GM15510 (cell line): Measurements from ENCODE around the gene ABCD3.

ENCODE experiments used
- POLR2A ChIP-seq: IDR thresholded peaks from 3 replicates; pipeline ENCODE4 v1.6.1; 2011; ENCODE audit warnings: borderline replicate concordance; ENCODE audit not compliant: insufficient read length; ENCODE audit errors: extremely low read depth

ABCD3 gene

DNA sequence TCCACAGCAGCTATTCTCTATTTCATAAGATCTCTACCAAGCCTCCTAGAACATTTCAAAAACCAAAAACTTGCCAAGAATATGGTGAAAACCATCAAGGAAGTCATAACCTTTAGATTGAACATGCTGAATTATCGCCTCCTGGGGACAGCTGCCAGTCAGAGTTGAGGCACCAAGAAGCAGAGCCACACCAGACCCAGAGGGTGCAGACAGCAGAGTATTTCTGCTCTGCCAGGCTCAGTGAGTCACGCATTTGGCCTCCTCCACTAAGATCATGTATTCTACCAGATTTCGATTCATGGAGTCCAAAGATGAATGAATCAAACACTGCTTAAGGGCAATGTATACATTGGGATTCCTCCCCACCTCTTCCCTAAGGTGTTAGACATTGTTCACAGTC lies 121.3 kb downstream of the ABCD3 start:
- no peak for TF ChIP-seq POLR2A

DNA sequence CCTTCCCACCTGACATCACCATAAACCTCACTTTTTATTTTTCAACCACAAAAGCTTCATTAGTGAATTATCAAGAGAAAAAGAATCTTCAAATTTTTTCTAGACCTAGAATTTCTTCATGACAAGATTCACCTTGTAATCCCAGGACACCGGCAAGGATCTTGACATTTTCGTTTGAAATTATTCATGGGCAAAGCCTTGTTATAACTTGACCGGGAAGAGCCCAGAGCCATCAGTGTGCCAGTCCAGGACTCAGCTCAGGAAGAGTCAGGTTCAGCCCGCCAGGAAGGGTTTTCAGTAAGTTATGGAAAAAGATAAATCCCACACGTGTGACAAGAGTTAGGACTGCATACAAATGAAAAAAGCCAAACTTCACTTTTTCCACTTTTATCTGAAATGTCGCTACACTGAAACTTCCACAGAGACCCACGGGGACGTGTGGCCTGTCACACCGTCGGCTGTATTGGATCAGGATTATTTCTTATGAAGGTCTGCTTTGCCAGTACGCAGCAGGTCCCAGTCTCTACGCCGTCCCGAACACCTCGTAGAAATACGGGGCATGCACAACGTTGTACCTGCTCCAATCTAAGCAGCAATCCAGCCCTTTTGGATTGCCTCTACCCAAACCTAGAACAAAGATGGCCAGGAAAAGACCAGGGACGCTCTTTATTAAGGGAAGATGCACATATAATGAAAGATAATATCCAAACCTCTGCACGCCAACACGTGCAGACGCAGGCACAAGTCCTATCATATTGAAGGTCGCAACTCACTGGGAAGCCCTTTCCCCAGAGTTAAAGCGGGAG lies 122.5 kb downstream of the ABCD3 start:
- TF ChIP-seq POLR2A: no peak

DNA sequence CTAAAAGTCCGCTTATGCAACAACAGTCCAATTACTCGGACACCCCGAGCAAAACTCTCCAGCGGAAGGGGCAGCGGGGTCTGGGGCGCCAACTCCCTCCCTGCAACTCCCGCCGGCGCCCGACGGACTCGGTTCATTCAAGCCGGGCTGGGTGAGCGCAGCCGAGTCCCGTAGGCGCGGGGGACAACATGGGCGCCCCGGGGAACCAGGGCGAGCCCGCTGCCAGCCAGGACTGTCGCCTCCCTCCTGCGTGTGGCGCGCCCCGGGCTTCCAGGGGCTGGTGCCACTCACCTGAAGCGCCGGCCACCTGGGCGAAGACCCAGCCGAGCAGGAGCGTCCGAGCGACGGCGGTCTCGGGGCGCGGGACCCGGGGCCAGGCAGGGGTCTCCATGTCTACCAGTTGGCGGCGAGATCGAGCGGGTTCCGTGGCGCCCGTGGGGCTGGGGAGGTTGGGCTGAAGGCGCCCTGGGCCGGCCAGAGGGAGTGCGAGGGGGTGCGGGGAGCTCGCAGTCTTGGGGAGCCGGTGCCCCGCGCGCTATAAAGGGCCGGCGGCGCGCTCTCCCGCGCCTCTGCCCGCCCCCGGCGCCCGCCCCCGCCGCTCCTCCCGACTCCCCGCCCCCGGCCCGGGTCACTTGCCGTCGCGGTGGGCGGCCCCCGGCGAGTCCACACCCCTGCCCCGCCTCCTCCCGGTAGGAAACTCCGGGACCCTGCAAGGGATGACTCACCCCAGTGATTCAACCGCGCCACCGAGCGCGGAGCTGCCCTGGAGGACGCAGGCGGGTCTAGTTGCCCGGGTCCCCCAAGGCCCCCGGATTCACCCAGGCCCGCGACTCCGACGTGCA lies 123.3 kb downstream of the ABCD3 start, which contains the start of gene F3:
TSS of gene F3 (minus strand) at position 514 of the 842 bp plus-strand sequence. CDS start at position 391, 123 bp downstream.
- peak; percentile 18 for TF ChIP-seq POLR2A

DNA sequence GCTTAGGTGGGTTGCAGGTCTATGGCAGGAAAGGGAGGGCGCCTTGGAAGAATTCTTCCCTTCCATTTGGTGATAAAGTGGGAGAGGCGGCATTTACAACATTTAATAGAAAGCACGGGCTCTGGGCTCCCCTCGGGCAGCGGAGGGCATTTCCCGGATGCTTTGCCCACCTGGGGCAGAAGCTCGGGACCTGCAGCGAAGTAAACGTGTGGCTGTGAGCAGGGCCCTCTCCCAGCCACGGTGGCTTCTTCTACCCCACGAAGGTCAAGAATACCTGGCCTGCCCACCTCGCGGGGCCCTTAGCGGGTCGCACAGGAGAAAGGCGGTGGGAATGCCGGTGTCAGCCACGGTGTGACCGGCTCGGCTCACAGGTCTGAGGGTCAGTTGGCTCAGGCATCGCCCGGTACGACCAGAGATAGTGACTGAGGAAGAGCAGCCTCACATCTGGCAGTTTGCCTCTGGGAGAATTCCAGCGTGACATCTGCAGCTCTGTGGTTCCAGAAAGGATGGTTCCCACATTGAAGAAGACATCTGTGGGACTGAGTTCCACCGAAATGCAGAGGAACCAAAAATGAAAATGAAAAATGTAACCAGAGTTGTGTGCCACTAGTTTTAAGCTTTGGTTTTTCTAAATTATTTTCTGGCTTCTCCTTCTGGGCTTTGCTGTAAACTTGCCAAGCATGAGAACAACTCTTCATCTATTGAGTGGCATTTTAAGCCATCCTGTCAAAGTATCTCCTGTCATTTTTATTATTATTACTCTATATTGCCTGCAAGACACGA lies 124.1 kb downstream of the ABCD3 start:
- TF ChIP-seq POLR2A: no peak

DNA sequence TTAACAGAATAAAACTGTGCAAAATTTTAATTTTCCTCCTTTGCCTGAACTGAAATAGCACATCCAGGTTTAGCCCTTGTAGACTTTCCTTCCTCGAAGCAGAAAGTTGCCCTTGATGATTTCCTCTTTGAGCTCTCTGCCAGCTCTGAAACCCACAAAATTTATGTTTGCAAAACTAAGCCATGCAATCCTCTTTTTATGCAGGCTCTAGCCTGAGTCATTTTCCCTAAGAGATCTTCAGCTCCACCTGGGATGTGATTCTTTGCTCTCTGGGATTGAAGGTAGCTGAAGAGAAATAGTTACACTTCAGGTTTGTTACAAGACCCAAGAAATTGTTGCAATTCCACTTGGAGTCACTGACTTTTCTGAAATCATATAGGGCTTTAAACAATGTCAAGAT lies 124.8 kb downstream of the ABCD3 start:
- TF ChIP-seq POLR2A: no peak

DNA sequence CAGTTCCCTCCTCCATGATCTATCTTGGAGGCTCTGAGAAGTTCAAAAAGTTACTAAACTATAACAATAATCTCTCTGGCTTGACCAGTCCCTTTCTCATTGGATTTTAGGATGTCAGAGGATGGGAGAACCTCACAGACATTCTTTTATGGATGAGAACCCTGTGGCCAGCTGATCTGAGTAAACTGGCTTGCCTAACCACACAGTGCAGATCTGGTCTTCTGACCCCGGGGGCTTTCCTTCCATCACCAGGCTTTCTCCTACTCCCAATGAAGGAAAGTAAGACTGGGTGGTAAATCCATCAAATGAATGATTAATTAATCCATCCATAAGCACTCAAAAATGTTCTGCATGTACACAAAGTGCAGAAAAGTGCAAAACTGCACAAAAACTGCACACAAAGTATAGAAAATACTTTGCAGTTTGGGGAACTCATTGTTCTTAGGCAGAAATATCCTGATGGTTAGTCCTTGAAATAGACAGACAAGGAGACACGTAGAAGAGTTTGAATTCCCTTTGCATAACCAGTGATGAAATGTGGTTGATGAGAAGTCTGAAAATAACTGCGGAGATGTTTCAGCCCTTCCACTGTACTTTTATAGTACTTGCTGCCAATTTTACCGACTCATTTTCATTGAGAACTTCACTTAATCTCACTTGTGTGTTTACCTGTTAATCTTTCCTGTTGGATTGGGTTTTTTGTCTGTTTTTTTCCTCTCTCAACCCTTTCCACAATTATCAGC lies 125.9 kb downstream of the ABCD3 start:
- TF ChIP-seq POLR2A: no peak

DNA sequence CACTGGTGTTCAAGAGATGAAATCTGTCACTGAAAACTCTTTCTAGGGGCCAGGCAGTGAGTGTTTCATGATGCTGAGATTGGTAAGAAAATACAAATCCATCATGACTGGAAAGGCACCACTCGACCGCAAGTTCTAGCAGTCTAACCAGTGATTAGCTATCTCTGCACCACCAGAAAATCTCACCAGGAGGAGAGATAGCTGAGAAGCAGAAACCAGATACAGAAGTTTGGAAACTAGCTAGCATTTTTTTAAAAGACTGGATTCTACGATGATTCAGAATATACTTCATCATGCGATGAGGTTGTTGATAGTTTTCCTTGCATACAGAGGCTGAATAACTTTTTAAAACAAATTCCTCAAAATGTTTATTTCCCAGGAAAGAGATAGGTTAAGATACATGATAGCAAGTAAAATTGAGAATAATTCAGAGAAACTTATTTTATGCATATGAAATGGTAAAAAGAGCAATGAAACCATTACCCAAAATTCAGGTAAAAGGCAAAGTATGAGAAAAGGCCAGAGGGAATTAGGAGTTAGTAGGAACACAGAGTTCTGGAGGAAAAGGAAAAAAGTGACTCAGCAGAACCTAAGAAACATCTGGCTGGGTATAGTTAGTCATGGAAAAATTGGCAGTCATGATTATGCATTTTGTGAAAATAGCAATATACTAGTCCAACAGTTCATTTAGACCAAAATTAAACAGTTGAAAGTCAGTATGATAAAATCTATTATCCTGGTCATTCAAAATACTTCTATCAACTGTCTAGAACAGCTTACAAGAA lies 126.7 kb downstream of the ABCD3 start:
- TF ChIP-seq POLR2A: no peak

DNA sequence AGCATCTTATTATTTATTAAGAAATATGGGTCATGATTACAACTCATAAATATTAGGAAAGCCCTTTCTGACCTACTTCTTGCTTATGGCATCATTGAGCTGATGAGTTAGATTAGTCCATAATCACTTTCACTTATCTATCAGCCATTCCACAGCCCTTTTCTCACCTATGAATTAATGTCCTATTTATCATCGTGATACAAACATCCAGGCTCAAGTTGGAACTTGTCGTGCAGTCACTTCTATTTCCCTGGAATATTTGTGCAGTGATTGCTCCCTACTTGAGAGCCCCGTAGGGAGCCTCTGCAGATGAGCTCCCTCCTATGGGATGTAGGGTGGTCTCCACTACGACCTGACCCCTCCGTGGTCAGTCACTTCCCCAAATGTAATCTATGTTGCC lies 131.5 kb downstream of the ABCD3 start:
- TF ChIP-seq POLR2A: no peak

DNA sequence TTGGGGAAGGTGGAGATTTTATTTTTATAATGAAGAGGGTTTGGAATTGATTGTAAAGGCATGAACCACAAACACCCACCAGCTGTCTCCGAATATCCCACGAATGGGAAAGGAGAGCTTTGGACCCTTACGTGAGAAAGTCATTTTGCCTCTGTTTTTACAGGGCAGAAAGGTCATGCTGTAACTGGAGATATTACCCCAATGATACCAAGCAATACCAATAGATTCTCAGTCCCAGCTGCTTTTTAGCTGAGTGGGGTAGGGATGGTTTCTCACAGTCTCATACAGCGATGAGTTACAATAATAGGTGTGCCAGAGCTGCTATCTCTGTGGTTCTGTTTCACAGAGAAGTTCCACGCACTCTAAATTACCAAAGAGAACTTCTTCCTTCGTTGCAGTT lies 132.2 kb downstream of the ABCD3 start:
- no peak for TF ChIP-seq POLR2A

DNA sequence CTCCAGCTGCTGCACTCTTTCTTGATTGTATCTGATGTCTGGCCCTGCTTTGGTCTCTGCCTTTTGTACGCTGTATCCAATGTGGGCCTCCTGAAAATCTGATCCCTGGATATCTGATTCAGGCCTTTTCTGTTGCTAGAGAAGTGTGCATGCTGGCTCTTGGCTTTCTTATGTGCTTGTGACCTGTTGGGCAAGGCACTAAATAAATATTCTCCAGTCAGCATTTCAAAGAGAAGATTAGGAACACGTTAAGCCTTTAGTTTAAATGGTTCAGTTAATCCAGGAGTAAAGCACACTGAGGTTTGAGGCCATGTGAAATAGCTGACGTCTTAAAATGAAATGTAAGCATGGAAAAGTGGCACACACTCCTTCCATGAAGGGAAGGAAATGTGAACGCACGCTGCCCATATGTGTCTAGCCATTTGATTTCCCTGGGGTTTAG lies 132.6 kb downstream of the ABCD3 start:
- no peak for TF ChIP-seq POLR2A

DNA sequence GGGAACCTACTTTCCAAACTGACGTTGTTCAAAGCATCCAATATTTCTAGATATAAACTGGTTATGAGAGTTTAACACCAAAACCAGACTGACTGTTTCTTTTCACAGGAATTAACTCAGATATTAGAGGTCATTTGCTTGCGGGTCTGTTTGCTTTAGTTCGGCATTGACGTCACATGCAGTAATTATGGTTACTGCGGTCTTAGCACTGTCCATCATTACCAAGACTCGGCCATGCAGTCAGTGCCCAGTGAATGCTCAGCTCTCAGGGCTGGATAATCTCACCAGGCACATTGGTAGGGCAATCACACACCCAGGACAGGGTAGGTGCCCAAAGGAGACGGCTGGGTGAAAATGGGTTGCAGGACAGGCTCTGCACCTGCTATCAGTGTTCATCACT lies 133.3 kb downstream of the ABCD3 start:
- no peak for TF ChIP-seq POLR2A

DNA sequence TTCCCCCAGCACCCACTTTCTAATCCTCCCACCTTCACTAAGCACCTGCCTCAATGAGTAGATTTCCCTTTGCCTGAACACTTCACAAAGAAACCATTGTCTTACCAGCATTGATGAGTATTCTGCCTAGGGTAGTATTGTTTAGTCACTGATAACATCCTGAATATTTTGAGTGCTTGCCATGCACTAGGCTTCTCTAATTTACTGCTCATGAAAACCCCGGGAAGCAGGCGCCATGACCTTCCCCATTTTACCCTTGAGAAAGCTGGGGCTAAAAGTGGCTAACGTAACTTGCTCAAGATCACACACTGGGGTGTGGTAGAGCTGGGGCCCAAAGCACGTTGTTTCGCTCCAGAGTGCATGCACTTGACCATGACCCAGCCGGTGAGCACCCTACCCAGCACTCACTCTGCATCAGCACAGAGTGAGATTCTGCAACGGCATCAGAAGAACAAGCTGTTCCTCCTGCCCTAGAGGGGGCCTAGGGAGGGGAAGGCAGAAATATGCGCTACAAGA lies 133.9 kb downstream of the ABCD3 start:
- no peak for TF ChIP-seq POLR2A

DNA sequence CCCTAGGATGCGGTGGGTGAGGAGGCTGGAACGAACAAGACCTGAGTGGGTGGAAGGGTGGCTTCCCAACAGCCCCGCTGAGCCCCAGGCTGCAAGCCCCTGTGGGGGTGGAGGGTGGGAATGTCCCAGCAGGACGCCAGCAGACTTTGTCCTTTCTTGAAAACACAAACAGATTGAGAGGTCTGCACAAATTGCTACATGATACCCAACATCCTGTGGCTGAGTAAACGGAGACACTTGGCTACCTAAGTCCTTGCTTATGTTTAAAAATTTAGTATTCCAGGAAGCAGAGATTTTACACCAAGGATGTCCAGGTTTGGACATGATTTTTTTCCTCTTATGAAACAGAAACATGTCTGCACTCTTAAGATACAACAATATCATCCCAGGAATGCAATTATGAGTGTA lies 135.1 kb downstream of the ABCD3 start:
- TF ChIP-seq POLR2A: no peak
